B cell (primary cell): ENCODE data around the gene GABRA6. TPM values are rescaled to one million over a fixed set of nuclear protein-coding genes. Genes with fewer than 3 reads are reported as not detected.

Source experiments
- ATAC-seq: fragments of 200-7000 bp; cut with Tn5 transposase; one replicate; pipeline ENCODE4 v1.10.0; 2021; ENCODE audit warnings: low read depth, mild to moderate bottlenecking, moderate number of reproducible peaks, moderate library complexity
- CTCF ChIA-PET: fragments of 350-600 bp; sonication (Branson Sonifier 250); formaldehyde crosslinking; loops from one replicate; lab custom pipeline; 2021; ENCODE audit warnings: antibody characterized with exemption, inconsistent platforms; lab: Charles Lee
- POLR2A ChIA-PET: fragments of 350-600 bp; sonication (Branson Sonifier 250); formaldehyde crosslinking; loops from one replicate; lab custom pipeline; 2021; ENCODE audit warnings: antibody characterized with exemption; lab: Charles Lee
- DNase-seq: peaks from one replicate; pipeline ENCODE4 v3.0.0; 2013
- H2AFZ ChIP-seq: 2 replicates; pipeline ENCODE4 v1.6.1; 2012; ENCODE audit warnings: mild to moderate bottlenecking, low read depth, low read length; ENCODE audit not compliant: insufficient read depth, poor library complexity, severe bottlenecking
- H3K27ac ChIP-seq, 2 donors: 1 replicate in 1 of 2; 2 replicates in 1 of 2; pipeline ENCODE4 v1.5.1; 2012 to 2013; ENCODE audit warnings: low read length in 2 of 2, mild to moderate bottlenecking in 2 of 2, moderate library complexity in 1 of 2
- H3K27me3 ChIP-seq, 4 experiments: fragments of 200-600 bp in 1 of 4; sonication (generic) in 1 of 4; replicated peaks in 1 of 4; 1 replicate in 2 of 4; 2 replicates in 2 of 4; pipeline versions ENCODE4 v1.6.1 to v1.7.0; 2013 to 2016; ENCODE audit warnings: low read length in 3 of 4, mild to moderate bottlenecking in 2 of 4, mixed read lengths in 1 of 4, moderate library complexity in 1 of 4; ENCODE audit not compliant: insufficient read depth in 4 of 4, control insufficient read depth in 3 of 4; ENCODE audit errors: control extremely low read depth in 1 of 4
- H3K36me3 ChIP-seq, 2 experiments: replicated peaks in 1 of 2; 1 replicate in 1 of 2; 2 replicates in 1 of 2; pipeline versions ENCODE4 v1.6.1 to v1.7.1; 2013; ENCODE audit warnings: low read length in 1 of 2; ENCODE audit not compliant: insufficient read depth in 2 of 2, control insufficient read depth in 1 of 2; ENCODE audit errors: control extremely low read depth in 1 of 2, extremely low read depth in 1 of 2
- H3K4me1 ChIP-seq, 2 donors: fragments of 200-600 bp in 1 of 2; sonication (generic) in 1 of 2; 1 replicate in 1 of 2; 2 replicates in 1 of 2; pipeline versions ENCODE4 v1.5.1 to v1.6.1; 2013 to 2017; ENCODE audit warnings: low read length in 2 of 2; ENCODE audit not compliant: control insufficient read depth in 2 of 2, insufficient read depth in 2 of 2
- H3K4me2 ChIP-seq: replicated peaks from 2 replicates; pipeline ENCODE3; 2012; ENCODE audit warnings: mild to moderate bottlenecking, low read depth, low read length; ENCODE audit not compliant: poor library complexity, severe bottlenecking
- H3K4me3 ChIP-seq, 5 experiments: fragments of 200-600 bp in 1 of 5; sonication (generic) in 1 of 5; 1 replicate in 3 of 5; 2 replicates in 2 of 5; pipeline versions ENCODE4 v1.5.1 to v1.7.0; 2011 to 2016; ENCODE audit warnings: low read length in 4 of 5, mild to moderate bottlenecking in 4 of 5, low read depth in 2 of 5, control low read depth in 1 of 5, moderate library complexity in 1 of 5; ENCODE audit not compliant: insufficient read depth in 1 of 5; ENCODE audit errors: control extremely low read depth in 1 of 5, extremely low read depth in 1 of 5
- H3K79me2 ChIP-seq: fragments of 200-600 bp; sonication (generic); one replicate; pipeline ENCODE4 v1.6.0; 2016; ENCODE audit warnings: low read length; ENCODE audit not compliant: control insufficient read depth, insufficient read depth
- H3K9ac ChIP-seq: fragments of 200-600 bp; sonication (generic); 2 replicates; pipeline ENCODE4 v1.6.1; 2017; ENCODE audit warnings: mild to moderate bottlenecking, low read length, moderate library complexity
- H3K9me3 ChIP-seq, 3 donors: one replicate each; pipeline versions ENCODE4 v1.6.1 to v1.7.1; 2013; ENCODE audit warnings: low read length in 2 of 3; ENCODE audit not compliant: control insufficient read depth in 2 of 3, insufficient read depth in 1 of 3; ENCODE audit errors: control extremely low read depth in 1 of 3
- H4K20me1 ChIP-seq: 2 replicates; pipeline ENCODE4 v1.6.0; 2012; ENCODE audit warnings: mild to moderate bottlenecking, low read length; ENCODE audit not compliant: insufficient read depth, control insufficient read depth, poor library complexity, severe bottlenecking
- H3K27ac Mint-ChIP-seq: one replicate; pipeline ENCODE4 v1.8.0; 2021; ENCODE audit warnings: mixed read lengths
- H3K27me3 Mint-ChIP-seq: one replicate; pipeline ENCODE4 v1.8.0; 2021; ENCODE audit warnings: mixed read lengths
- H3K4me1 Mint-ChIP-seq: one replicate; pipeline ENCODE4 v1.8.0; 2021; ENCODE audit warnings: mixed read lengths
- H3K4me3 Mint-ChIP-seq: one replicate; pipeline ENCODE4 v1.8.0; 2021; ENCODE audit warnings: mixed read lengths
- H3K9me3 Mint-ChIP-seq: one replicate; pipeline ENCODE4 v1.8.0; 2022; ENCODE audit warnings: mixed read lengths; ENCODE audit not compliant: insufficient read depth
- CTCF ChIP-seq: fragments of 200-600 bp; IDR thresholded peaks from one replicate; pipeline ENCODE4 v1.8.0; 2022; ENCODE audit warnings: antibody characterized with exemption, mild to moderate bottlenecking
- EZH2 ChIP-seq: IDR thresholded peaks from 2 replicates; pipeline ENCODE4 v1.6.1; 2012; ENCODE audit warnings: borderline replicate concordance, low read depth, mild to moderate bottlenecking, moderate library complexity, low read length; ENCODE audit not compliant: insufficient read depth, poor library complexity, severe bottlenecking
- WGBS: methylation state at CpG from one replicate; pipeline ENCODE4 v1.1.5; 2013; ENCODE audit warnings: missing lambda C conversion rate; ENCODE audit not compliant: insufficient coverage; 5-methylcytosine and 5-hydroxymethylcytosine counted together
- intact Hi-C: fragments of 100-400 bp; cut with micrococcal nuclease; formaldehyde crosslinking; loops from one replicate; pipeline ENCODE4 v1.10.0; 2022
- polyA plus RNA-seq: library from polyadenylated mRNA; depleted of rRNA; stranded (reverse); fragments of >200 nt; gene quantifications from 2 replicates; pipeline ENCODE4 v1.2.3, GENCODE V29; 2012
- total RNA-seq, 2 donors: library from RNA; stranded (reverse); fragments of 120-200 nt in 1 of 2; gene quantifications; 1 replicate in 1 of 2; 2 replicates in 1 of 2; pipeline versions ENCODE4 v1.2.3 to v1.2.4, GENCODE V29; 2013 to 2022

The GABRA6 gene
- total and polyA plus RNA-seq, 2 donors (not counting 1 experiment from before 2014, with no cell fraction given): not detected

DNA sequence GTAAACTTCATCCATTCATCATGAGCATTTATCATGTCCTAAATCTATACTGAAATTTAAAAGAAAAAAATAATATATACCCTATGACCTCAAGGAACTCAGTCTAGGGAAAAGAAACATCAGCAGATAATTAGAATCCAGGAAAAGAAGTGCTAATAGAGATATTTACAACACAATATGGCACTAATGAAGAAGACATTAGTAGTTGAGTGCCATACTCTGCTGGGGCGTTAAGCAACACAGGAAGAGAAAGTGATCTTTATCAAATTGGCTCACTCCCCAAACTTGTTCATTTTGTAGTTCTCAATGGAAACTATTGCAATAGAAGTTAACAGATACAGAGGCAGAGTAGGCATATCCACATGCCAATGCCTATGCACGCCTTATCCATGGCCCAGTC is 27.5 kb downstream of the GABRA6 start:
- Mint-ChIP-seq H3K9me3 (no peaks in the 10 kb centered on the region), H3K4me1 (no peaks in the 10 kb centered on the region), H3K4me3 (no peak overlapping the region), H3K27ac (no peak overlapping the region), H3K27me3 (no peaks in the 10 kb centered on the region)
- intact Hi-C loops: no loop called here
- Histone ChIP-seq H3K27me3 (no peaks in the 10 kb centered on the region), H4K20me1 (no peaks in the 10 kb centered on the region), H2AFZ (no peak overlapping the region), H3K4me3 (no peak overlapping the region), H3K36me3 (no peaks in the 10 kb centered on the region), H3K9me3 (no peaks in the 10 kb centered on the region), H3K27ac (no peak overlapping the region), H3K79me2 (no peaks in the 10 kb centered on the region), H3K9ac (no peak overlapping the region), H3K4me1 (no peaks in the 10 kb centered on the region), H3K4me2 (no peak overlapping the region)
- POLR2A ChIA-PET: no interaction called here
- ATAC-seq: no peak
- CTCF ChIA-PET: no interaction called here
- no peak for DNase-seq
- TF ChIP-seq CTCF: no peak
- WGBS: no CpG with 5 or more reads among the region's 2 CpGs

GRCh38 chr5:161719157-161719556 is 33.6 kb downstream of the GABRA6 start:
- Histone ChIP-seq H3K79me2 (no peaks in the 10 kb centered on the region), H2AFZ (no peak overlapping the region), H3K27ac (no peak overlapping the region), H3K4me1 (no peaks in the 10 kb centered on the region), H3K36me3 (no peaks in the 10 kb centered on the region), H3K4me3 (no peak overlapping the region), H4K20me1 (no peaks in the 10 kb centered on the region), H3K9me3 (no peaks in the 10 kb centered on the region), H3K9ac (no peak overlapping the region), H3K27me3 (no peaks in the 10 kb centered on the region), H3K4me2 (no peak overlapping the region)
- intact Hi-C loops: no loop called here
- H3K4me1 Mint-ChIP-seq: no peaks in the 10 kb centered on the region
- POLR2A ChIA-PET: no interaction called here
- H3K27me3 Mint-ChIP-seq: no peaks in the 10 kb centered on the region
- no CpG with 5 or more reads among the region's 1 CpG for WGBS
- ATAC-seq: no peak
- CTCF ChIA-PET: no interaction called here
- DNase-seq: no peak
- no peak for TF ChIP-seq EZH2
- no peak for TF ChIP-seq CTCF
- H3K9me3 Mint-ChIP-seq: no peaks in the 10 kb centered on the region
- H3K27ac Mint-ChIP-seq: no peak overlapping the region
- no peak overlapping the region for H3K4me3 Mint-ChIP-seq
